ENCODE results near the gene ACP6. TPM values are rescaled to one million over a fixed set of nuclear protein-coding genes. Genes with fewer than 3 reads are reported as not detected.

Gene ACP6
- total RNA-seq, 1 experiment from 2014 or later: 31.5 TPM

- ChIA-PET POLR2A (no interaction called here), CTCF (interaction anchor here (1.2 to 1.4 kb wide), 2 partner anchors 119 to 269 kb away, joined by 3 to 5 read pairs; no protein-coding TSS in a partner anchor)
- no peak overlapping the region for H3K27ac Mint-ChIP-seq
- DNase-seq (ENCODE audit: low spot score) (no peak), ATAC-seq (no peak)
- H3K4me3 Mint-ChIP-seq: no peak overlapping the region
- TF ChIP-seq ETV6 (CRISPR knock-in tag; IDR thresholded peaks at IDR 0.05): no peak
- TF ChIP-seq ESRRA (CRISPR knock-in tag; IDR thresholded peaks at IDR 0.05; ENCODE audit: borderline replicate concordance): no peak
- no peak for TF ChIP-seq KAT7 (CRISPR knock-in tag; IDR thresholded peaks at IDR 0.05; ENCODE audit: borderline replicate concordance)
- no peak for TF ChIP-seq MAX (CRISPR knock-in tag; IDR thresholded peaks at IDR 0.05)
- no peak for TF ChIP-seq FOXK1 (CRISPR knock-in tag; IDR thresholded peaks at IDR 0.05)
- TF ChIP-seq CREM (CRISPR knock-in tag; IDR thresholded peaks at IDR 0.05): no peak
- no peak for TF ChIP-seq MLX (CRISPR knock-in tag; IDR thresholded peaks at IDR 0.05)
- TF ChIP-seq E2F4 (CRISPR knock-in tag; IDR thresholded peaks at IDR 0.05; ENCODE audit: borderline replicate concordance, low read depth): no peak
- TF ChIP-seq ZNF138 (CRISPR knock-in tag; conservative IDR thresholded peaks at IDR 0.05): no peak
- no peak for TF ChIP-seq ZNF512 (CRISPR knock-in tag; IDR thresholded peaks at IDR 0.05; ENCODE audit: borderline replicate concordance)
- no peaks in the 10 kb centered on the region for H3K9me3 Mint-ChIP-seq
- peaks cover 46% of the 10 kb centered on the region for H3K36me3 Mint-ChIP-seq
- peaks cover 25% of the 10 kb centered on the region for H3K4me1 Mint-ChIP-seq
- no peaks in the 10 kb centered on the region for H3K27me3 Mint-ChIP-seq (ENCODE audit: low read depth)
Measured at GRCh38 chr1:147624011-147624410, 46.3 kb downstream of the ACP6 start.

- ChIA-PET CTCF (no interaction called here), POLR2A (no interaction called here)
- Mint-ChIP-seq H3K27ac (no peak overlapping the region), H3K9me3 (no peaks in the 10 kb centered on the region), H3K36me3 (peaks cover 56% of the 10 kb centered on the region), H3K4me3 (no peak overlapping the region), H3K4me1 (peaks cover 22% of the 10 kb centered on the region), H3K27me3 (ENCODE audit: low read depth) (no peaks in the 10 kb centered on the region)
- TF ChIP-seq RORB (CRISPR knock-in tag; IDR thresholded peaks at IDR 0.05) (no peak), ZNF512 (CRISPR knock-in tag; IDR thresholded peaks at IDR 0.05; ENCODE audit: borderline replicate concordance) (no peak), ZNF425 (CRISPR knock-in tag; conservative IDR thresholded peaks at IDR 0.05) (no peak), ZNF263 (CRISPR knock-in tag; IDR thresholded peaks at IDR 0.05; ENCODE audit: low read depth) (no peak), NFE2L1 (CRISPR knock-in tag; IDR thresholded peaks at IDR 0.05) (no peak), NFYB (CRISPR knock-in tag; conservative IDR thresholded peaks at IDR 0.05; ENCODE audit: low read depth) (no peak), MYBL2 (CRISPR knock-in tag; IDR thresholded peaks at IDR 0.05) (no peak), ARID4B (CRISPR knock-in tag; IDR thresholded peaks at IDR 0.05; ENCODE audit: borderline replicate concordance) (no peak), ATF1 (CRISPR knock-in tag; IDR thresholded peaks at IDR 0.05) (no peak), E2F1 (CRISPR knock-in tag; IDR thresholded peaks at IDR 0.05) (no peak), MLX (CRISPR knock-in tag; IDR thresholded peaks at IDR 0.05) (no peak), ZNF671 (CRISPR knock-in tag; IDR thresholded peaks at IDR 0.05) (no peak), ETV6 (CRISPR knock-in tag; IDR thresholded peaks at IDR 0.05) (no peak)
- no peak for ATAC-seq
- DNase-seq (ENCODE audit: low spot score): no peak
Measured at GRCh38 chr1:147622731-147623130, 47.6 kb downstream of the ACP6 start.

Measured in WTC11 (cell line).